GM18502 (cell line): ENCODE measurements around the gene DPYD.
A peak's percentile ranks its signal among the peaks of the same experiment; 100 is the strongest.
"Not testable (repeated sequence)": the region's sequence is repeated elsewhere in the genome, so short reads cannot be mapped to it uniquely, and the experiment has no call there.

ENCODE experiments used
- ATAC-seq: cut with Tn5 transposase; IDR thresholded peaks from one replicate; pipeline ENCODE4 v1.9.1; 2021; ENCODE audit warnings: mild to moderate bottlenecking; ENCODE audit not compliant: unreplicated experiment, poor library complexity

Gene DPYD

DNA sequence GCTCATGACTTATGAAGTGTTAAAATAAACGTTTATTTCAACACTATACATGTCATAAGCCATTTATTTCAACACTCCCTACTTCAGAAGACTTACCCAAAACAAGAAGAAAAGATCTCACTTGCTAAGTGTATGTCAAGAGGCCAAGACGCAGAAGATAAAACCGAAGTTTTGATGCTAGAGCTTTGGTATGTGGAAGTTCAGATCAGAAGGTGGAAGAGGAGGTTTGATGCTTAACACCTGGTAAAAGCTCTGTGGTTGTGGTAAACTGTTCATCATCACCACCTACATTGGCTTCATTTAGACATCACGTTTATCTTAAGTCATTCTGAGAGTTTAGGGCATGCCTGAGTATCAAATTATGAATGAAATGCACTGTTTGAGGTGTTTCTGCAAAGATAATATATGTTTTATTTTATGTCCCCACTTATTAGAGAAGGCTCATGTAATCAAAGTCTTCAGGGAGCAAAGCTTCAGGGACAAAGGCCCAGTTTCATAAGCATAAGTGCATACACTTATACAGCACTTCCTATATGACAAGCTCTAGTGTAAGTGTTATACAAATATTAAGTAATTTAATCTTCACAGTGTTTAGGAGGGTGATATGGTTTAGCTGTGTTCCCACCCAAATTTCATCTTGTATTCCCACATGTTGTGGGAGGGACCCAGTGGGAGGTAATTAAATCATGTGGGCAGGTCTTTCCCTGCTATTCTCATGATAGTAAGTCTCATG, 665.9 kb downstream of the DPYD start:
- ATAC-seq = no peak

DNA sequence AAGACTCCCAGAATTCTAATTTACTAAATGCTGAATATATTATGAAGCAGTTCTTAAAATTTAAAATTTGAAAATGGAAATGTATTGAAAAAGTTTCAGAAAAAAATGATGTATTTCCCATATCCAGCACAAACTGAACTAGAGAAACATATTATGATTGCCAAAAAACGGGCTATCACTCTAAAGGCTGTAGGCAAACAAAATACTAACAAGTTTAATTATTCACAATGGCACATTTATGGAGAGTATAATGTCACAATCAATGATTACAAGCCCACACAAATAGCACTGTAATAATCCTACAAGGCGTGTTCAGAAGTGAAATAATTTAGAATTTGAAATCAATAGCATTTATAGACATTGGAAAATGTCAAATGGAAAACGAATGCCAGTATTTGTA, 667.9 kb downstream of the DPYD start:
- no peak for ATAC-seq

DNA sequence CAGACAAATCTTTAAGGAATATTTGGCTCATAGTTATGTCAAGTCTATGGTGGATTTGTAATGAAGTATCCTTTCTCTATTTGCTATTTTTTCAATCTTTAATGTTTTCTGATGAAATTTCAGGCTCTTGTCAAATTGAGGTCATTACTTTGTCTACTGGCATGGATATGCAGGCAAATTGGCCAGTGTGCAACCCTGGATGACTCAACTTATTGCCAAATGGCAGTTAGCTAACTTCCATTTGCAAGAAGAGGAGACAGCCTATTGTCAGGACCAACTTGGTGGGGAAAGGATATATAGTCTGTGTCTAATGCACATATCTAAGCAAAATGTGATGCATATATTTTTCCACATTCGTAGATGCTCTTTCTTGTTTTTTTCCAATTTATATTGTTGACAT, 668.8 kb downstream of the DPYD start:
- ATAC-seq = no peak

DNA sequence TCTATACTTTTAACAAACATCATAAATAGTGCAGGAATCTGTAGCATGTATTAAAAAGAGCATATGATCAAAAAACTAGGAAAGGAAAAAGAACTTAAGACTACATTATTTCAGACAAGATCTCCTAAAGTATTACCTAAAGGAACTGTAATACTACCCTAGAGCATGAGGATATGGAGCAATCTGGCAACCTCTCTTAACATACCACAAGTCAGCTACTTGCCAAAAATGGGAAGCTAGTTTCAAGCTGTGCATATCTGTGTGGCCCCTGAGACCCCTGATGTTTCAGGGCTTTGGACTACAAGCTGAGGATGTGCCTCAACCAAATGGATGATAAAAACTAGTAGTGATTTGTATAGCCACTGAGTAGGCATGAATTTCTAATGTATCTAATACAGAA, 673.6 kb downstream of the DPYD start:
- no peak for ATAC-seq

DNA sequence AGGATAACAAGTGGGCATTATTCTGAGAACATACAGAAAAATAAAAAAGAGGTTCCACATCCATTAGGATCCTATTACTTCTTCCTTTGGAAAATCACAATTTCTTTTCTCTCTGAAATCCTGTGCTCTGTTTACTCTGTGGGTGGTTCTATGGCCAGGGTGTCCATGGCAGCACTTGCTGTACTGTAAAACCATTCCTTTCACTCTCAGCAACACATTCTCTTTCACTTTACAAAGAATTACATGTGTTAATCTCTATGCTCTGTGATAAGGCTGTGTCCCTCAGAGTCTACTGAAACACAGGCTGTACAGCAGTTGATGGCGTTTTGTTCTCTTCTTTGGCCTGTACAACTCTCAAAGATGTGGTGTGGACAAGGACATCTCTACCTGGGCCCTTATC, 675.2 kb downstream of the DPYD start:
- ATAC-seq = no peak

DNA sequence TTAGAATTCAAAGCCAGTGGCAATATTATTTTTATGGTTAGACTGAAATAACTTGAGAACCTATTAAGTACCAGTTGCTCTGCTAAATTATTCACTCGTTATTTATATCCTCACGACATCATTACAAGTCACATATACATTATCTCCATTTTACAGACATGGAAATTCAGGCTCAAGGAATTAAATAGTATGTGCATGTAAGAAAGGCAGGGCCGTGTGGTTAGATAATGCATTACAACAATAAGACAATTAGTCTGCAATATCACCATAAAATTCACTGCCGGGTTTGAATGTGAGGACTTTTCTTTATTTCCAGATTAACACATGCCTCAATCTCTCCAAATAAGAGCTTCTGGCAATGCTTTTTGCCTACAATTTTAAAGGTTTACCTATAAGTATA, 675.8 kb downstream of the DPYD start:
- ATAC-seq = no peak

DNA sequence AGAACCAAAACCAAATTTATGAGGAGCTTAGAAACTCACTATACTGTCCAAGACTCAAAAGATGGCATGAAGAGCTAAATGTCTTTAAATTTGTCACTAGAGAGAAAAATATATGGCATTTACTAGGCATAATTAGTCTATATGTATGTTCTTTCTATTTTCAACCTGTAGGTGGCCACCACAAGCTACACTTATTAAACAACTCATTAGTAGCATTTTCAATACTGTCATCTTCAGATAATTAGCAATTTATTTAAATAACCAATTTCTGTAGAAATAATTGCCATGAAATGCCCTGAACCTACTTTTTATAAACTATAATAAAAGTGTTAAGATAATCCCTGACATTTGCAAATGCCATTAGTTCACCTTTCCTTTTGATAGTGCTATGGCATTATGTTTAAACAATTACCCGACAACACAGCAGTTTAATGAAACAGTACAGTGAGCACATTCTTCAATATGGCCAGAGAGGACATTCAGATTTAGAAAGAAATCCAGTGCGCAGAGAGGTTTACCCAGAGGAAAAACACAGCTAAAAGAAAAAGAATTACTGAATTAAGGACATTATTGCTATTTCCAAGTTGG, 676.8 kb downstream of the DPYD start:
- ATAC-seq = peak; percentile 69

DNA sequence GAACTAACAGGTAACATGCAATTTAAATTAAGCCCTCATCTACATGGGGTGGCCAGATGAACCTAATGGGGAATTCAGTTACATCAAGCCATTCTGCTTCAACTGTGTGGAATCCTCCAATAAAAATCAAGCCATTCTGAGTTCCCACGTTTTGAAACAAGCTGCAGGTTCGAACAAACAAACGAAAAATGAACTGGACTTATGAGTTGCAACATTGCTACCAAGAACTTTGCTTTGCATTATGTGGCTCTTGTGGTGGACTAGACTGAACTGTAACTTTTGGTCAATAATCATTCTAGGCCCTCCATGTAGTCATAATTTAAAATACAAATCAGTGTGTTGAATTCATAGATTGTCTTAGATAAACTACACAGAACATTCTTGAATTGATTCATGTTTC, 682.0 kb downstream of the DPYD start:
- no peak for ATAC-seq

DNA sequence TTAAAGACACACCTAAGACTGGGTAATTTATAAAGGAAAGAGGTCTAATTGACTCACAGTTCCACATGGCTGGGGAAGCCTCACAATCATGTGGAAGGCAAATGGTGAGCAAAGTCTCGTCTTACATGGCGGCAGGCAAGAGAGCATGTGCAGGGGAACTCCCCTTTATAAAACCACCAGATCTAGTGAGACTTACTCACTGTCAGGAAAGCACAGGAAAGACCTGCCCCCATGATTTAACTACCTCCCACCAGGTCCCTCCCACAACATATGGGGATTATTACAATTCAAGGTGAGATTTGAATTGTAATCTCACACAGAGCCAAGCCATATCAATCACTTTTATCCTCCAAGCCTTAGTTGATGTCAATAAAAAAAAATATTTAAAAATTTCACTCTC, 689.5 kb downstream of the DPYD start:
- ATAC-seq = not testable (repeated sequence)

DNA sequence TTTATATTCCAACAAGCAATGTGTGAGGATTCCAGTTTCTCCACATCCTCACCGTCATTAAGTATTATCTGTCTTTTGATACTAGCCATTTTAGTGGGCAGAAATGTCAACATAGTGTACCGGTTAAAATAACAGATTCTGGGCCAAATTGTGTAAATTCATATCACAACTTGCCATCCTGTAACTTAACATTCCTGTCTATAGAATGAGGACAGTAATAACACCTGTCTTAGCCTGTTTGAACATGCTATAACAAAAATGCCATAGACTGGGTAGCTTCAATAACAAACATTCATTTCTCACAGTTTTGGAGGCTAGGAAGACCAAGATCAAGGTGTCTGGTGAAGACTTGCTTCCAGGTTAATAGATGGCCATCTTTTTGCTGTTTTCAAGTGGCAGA, 708.2 kb downstream of the DPYD start:
- no peak for ATAC-seq

DNA sequence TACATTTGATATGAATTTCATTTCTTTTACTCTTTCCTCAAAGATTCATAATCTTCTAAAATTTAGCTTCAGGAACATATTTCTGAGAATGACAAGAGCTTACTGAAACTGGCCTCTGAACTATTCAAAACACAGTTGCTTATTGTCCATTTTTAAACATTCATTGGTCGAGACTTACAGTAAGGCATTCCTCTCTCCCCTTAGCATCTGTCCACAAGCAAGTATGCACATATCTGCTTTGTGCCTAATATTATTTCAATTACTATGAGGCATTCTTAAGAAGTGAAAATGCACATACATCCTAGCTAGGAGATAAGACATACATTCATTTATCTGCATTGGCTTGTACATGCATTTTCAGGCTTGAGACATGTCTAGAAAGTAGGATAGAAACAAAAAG, 710.5 kb downstream of the DPYD start:
- no peak for ATAC-seq

DNA sequence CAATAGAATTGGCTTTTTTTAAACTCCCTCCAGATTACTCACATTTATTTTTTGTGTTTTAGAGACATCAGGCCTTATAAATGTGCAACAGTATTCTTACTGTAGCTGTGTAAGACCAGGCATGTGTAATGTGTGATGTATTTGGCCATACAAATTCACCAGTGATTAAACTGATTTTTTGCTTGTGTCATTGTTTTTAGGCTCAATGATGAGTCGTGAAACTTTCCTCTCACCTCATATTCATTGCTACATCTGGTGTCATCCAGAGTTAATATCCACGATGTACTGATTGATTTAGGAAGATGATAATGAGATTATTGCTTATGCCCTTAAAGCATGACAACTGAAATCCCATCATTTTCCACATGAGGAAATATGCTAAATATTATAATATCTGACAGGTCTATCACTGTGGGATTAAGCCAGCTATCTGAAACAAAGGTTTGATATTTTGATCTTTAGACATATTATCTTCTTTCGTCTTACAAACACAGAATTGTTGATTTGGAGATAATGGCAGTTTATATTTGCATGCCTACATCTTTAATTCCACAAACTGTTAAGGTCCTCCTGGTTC, 711.4 kb downstream of the DPYD start:
- no peak for ATAC-seq

DNA sequence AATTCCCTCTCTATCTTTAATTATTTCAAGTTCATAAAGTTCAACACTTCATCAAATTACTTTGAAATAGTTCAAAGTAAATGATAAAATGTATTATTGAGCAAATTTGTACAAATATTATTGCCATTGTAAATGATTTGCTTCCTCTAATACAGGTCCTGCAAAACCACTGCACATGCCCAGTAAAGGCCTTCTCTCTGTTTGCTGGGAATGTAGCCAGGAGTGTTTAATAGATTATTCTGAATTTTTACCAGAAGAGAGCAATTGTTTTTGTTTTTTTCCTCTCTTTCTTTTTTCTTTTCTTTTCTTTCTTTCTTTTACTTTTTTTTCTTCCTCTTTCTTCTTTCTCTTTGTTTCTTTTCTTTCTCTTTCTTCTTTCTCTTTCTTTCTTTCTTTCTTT, 713.0 kb downstream of the DPYD start:
- ATAC-seq = no peak

DNA sequence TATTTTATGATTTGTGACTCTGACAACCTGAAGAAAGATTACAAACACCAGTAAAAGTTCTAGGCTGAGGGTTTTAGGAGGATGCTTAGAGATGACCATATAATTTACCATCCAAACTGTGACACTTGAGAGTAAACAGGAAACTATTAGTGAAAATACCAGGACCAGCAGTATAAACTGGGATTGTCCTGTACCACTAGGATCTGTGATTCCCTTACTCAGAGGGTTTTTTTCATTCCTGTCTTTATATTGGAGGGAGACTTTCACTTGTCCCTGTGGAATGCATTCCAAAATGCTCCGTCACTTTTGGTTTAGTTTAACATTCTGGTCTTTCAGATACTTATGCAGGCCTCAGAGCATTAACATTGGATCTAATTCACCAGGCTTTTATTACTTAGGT, 716.4 kb downstream of the DPYD start:
- ATAC-seq = no peak

DNA sequence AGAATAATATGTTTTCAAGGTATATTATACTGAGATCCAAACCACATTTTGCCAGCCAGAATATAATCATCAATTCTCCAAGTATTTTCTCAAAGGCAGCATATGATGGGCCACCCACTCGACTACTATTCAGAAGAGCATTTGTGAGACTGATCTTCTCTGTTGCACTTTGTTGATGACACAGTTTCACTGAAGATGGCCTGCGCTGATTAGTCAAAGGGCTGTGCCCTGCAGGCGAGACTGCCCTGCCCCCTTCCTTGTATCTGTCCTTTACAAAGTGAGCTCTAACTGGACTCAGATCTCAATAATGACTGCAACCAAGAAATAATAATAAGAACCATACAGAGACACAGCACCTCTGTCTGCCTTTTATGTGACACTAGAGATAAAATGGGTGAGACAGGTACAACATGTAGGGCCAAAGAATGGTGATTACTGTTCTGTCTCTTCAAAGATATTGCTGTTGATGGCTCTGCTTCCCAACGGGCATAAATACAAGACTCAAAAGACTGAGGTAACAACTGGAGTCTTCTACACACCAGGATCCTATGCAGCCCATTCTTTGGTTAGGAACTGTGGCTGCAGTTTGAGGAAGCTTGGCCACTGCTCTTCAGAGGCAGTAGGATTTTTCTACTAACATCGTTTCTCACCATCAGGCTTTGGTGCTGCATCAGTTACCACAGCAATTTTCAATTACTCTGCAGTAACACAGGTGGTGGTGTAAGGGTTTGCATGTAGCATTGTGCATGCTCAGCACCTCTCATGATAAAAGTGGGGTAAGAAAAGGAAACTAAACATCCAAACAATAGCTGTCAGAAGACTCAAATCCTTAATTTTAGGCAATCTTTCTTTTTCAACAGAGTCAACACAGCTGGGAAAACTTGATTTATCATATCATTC, 718.1 kb downstream of the DPYD start:
- ATAC-seq = no peak

DNA sequence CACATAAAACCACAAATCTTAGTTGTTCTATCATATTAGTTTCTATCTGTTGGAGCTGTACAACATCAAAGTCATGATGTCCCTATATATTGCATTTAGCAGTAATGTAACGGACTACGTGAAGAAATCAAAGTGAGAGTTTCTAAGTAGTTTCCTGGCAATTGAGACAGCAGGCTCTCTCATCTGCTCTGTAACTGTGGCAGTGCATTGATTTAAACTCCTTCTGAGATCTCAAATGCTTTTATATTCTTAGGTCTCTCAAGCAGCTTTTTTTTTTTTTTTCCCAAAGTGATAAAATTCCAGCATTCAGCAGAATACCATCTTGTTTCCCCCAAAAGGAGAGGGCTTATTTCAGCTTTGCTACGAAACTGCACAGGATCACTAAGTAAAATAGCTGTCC, 719.2 kb downstream of the DPYD start:
- ATAC-seq = no peak

DNA sequence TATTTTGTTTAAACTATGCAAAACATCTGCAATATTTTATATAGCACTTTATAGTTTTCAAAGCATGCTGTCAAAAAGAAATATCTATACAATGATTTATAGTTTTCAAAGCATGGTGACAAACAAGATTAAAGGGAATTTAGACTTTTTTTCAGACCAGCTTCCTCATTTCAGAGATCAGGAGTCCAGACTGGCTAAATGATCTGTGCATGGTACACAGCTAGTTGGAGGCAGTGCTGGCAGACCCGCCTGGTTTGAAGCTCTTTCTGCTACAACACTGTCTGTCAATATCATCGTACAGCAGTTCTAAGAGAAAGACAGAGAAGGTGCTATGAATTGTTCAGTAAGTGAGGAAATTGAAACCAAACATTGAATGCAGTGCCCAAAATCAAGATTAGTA, 720.2 kb downstream of the DPYD start:
- ATAC-seq = no peak

DNA sequence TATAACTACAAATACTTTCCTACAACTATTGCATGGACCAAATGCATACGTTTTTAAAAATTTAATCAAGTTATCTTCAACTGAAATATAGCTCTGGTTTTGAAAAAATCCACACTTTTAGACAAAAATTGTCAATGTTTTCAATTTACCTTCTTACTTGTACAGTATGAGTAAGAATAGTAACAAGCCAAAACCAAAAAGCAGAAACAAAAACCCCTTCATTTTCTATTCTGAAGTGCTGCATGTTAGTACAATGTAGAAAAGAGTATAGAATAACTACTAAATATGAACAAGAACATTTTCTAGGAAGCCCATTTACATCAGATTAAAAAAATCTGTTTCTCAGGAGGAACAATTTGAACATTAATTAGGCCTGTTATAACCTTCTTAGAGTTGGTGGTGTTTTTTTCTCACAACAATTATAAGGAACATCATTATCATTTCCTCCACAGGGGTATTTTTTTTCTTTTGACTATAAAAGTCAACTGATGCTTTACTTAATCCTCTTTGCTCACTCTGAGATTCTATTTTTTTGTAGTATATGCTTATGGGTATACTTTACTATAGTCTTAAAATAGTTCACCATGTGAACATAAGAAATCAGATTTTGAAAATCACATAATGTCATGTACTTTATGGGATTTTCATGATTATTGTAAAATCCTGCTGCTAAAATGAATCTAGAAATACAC, 723.9 kb downstream of the DPYD start:
- peak; percentile 55 for ATAC-seq

DNA sequence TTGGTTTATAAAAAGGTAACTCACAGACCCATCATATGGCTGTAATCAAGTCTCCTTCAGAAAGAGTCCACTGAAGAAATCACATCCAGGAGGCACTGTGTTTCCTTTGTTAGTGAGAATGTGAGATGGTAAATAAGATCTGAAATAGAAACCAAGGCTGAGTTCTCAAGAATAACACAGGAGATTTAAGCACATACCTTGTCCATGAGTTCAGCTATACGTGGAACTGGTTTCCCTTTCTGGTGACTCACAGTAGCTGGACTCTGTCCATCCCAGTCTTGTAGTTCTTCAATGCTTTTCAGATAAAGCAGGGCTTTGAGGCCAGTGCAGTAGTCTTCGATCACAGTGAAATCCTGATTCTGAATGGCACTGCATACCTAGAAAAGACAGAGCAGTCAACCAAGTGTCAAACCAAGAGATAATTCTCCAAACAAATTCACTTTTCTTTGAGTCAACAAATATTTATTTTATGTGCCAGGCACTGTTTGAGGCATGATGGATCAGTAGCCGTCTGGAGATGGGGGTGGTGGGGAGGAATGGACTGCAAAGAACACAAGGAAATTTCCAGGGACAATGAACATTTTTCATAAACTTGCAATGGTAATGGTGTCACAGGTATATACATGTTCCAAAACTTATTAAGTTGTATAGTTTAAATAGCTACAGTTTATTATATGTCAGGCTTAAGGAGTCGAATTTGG, 727.8 kb downstream of the DPYD start:
- no peak for ATAC-seq

DNA sequence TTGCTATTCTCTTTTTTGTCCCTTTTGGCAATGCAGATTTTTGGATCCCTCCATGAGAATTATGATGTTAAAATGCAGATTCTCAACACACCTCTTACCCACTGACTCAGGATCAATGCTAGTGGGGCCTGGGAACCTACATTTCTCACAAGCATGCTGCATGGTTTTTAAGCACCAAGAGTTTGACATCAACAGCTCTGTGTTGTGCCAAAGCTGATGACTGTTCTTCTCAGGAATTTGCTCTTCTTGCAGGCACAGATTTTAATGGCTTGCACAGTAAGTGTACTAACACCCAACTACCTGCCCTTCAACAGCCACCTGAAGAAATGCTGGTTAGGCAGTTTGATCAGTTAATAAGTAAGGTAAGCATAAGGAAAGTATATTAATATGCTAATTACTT, 730.5 kb downstream of the DPYD start:
- ATAC-seq = no peak
